ENCODE measurements around the gene MYO9A.

The MYO9A gene

GRCh38 chr15:71826196-71826595 is 291.8 kb downstream of the MYO9A start:
- TF ChIP-seq ZFX (IDR thresholded peaks at IDR 0.05) (no peak), CTCF (conservative IDR thresholded peaks at IDR 0.05) (no peak)
- H3K27ac ChIP-seq = no peak overlapping the region

GRCh38 chr15:71825021-71825730 is 292.8 kb downstream of the MYO9A start:
- no peak overlapping the region for H3K27ac ChIP-seq
- TF ChIP-seq ZFX (IDR thresholded peaks at IDR 0.05) = no peak

- H3K27ac ChIP-seq = no peak overlapping the region
- no peak for TF ChIP-seq ZFX (IDR thresholded peaks at IDR 0.05)
- TF ChIP-seq CTCF (conservative IDR thresholded peaks at IDR 0.05) = no peak
Measured at GRCh38 chr15:71823801-71824200, 294.1 kb downstream of the MYO9A start.

GRCh38 chr15:71822890-71823630 is 294.9 kb downstream of the MYO9A start:
- TF ChIP-seq ZFX (IDR thresholded peaks at IDR 0.05) (no peak), CTCF (conservative IDR thresholded peaks at IDR 0.05) (no peak)
- no peak overlapping the region for H3K27ac ChIP-seq

GRCh38 chr15:71821547-71822129 is 296.3 kb downstream of the MYO9A start:
- no peak overlapping the region for H3K27ac ChIP-seq
- TF ChIP-seq ZFX (IDR thresholded peaks at IDR 0.05) (no peak), CTCF (conservative IDR thresholded peaks at IDR 0.05) (no peak)

GRCh38 chr15:71820127-71820526 is 297.8 kb downstream of the MYO9A start:
- H3K27ac ChIP-seq = no peak overlapping the region
- TF ChIP-seq ZFX (IDR thresholded peaks at IDR 0.05) = no peak
- TF ChIP-seq CTCF (conservative IDR thresholded peaks at IDR 0.05) = no peak

GRCh38 chr15:71817351-71817750 is 300.6 kb downstream of the MYO9A start:
- H3K27ac ChIP-seq = no peak overlapping the region
- TF ChIP-seq CTCF (conservative IDR thresholded peaks at IDR 0.05) (no peak), ZFX (IDR thresholded peaks at IDR 0.05) (no peak)
